ENCODE data around the gene PIAS1. TPM values are rescaled to one million over a fixed set of nuclear protein-coding genes. Genes with fewer than 3 reads are reported as not detected.
"Not testable (repeated sequence)": the region's sequence is repeated elsewhere in the genome, so short reads cannot be mapped to it uniquely, and the experiment has no call there.

Gene PIAS1
- total RNA-seq, 1 donor from 2014 or later, result 24.5 TPM

GRCh38 chr15:68229386-68230156 is 175.5 kb downstream of the PIAS1 start, which contains the start of gene CLN6:
CLN6 (minus strand) TSS chr15:68229728; CDS start chr15:68229584, 144 bp downstream.
- DNase-seq (ENCODE audit: extremely low read depth, low read depth, low spot score), result no peak

- no peak for DNase-seq (ENCODE audit: extremely low read depth, low read depth, low spot score)
Observed at GRCh38 chr15:68230157-68231100, 176.3 kb downstream of the PIAS1 start.

GRCh38 chr15:68231102-68231818 is 177.1 kb downstream of the PIAS1 start:
- no peak for DNase-seq (ENCODE audit: extremely low read depth, low read depth, low spot score)

DNA sequence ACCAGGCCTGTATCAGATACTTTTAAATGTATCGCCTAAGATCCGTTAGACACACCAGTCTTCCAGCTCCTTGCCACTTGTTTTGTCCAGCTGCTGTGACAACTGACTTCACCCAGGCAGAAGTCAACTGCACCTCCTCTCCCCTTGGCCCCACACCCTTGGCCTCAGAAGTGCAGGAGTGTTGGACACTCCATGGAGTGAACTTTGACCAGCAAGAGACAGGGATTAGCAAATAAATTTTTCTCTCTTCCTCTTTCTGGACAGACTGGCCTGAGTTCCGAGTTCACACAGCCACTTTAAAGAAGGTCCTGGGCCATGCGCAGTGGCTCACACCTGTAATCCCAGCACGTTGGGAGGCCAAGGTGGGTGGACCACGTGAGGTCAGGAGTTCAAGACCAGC is 178.3 kb downstream of the PIAS1 start:
- no peak for DNase-seq (ENCODE audit: extremely low read depth, low read depth, low spot score)

GRCh38 chr15:68232937-68233336 is 178.8 kb downstream of the PIAS1 start:
- DNase-seq (ENCODE audit: extremely low read depth, low read depth, low spot score), result no peak

DNA sequence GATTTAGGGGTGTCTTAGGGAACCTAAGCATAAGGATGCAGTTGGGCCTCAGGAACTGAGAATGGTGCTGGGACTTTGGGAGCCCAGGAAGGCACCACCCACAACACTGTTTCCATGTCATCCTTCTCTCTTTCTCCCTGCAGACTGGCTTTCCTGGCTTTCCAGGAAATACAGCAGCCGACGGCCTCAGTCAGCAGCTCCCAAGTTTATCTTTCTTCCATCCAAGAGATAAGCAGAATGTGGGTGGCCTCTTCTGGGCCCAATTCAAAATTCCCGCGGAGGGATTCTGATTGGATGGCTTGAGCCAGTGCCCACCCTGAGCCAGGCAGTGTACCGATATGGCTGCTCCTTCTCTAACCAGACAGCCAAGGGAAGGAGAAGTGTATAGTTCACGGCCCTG is 179.9 kb downstream of the PIAS1 start:
- DNase-seq (ENCODE audit: extremely low read depth, low read depth, low spot score), result no peak

GRCh38 chr15:68234520-68234919 is 180.4 kb downstream of the PIAS1 start:
- DNase-seq (ENCODE audit: extremely low read depth, low read depth, low spot score), result not testable (repeated sequence)

DNA sequence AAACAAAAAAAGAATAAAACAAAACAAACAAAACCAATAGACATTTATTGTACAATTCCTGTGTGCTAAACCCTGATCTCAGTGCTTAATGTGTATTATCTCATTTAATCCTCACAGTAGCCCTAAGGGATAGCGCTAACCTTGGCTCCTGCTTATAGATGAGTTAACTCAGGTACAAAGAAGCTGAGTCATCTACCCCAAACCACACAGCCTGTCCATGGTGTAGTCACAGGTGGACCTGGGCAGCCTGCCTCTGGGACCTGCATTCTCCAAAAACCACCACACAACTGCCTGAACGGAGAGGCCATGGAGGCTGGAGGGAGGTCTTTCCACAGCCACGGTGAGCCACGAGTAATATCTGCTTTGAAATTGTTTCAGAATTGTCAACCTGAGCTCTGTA is 180.9 kb downstream of the PIAS1 start:
- no peak for DNase-seq (ENCODE audit: extremely low read depth, low read depth, low spot score)

GRCh38 chr15:68239025-68239424 is 184.9 kb downstream of the PIAS1 start:
- DNase-seq (ENCODE audit: extremely low read depth, low read depth, low spot score), result no peak

GRCh38 chr15:68241088-68241935 is 187.2 kb downstream of the PIAS1 start:
- DNase-seq (ENCODE audit: extremely low read depth, low read depth, low spot score), result no peak

Other genes starting within 250 kb of the PIAS1 start
- 0.19 TPM in 1 of 2 replicates, not detected in the other for gene SKOR1, start 228.8 kb upstream of the PIAS1 start, total RNA-seq
- not detected in 2 replicates for gene RNU6-1, start 214.3 kb upstream of the PIAS1 start, total RNA-seq
- gene CALML4, start 151.0 kb downstream of the PIAS1 start, total RNA-seq, result 6.3 and 7.2 TPM in 2 replicates
- 20.2 and 26.3 TPM in 2 replicates for gene CLN6, start 175.4 kb downstream of the PIAS1 start, total RNA-seq
- 29.5 and 37.2 TPM in 2 replicates for gene FEM1B, start 223.4 kb downstream of the PIAS1 start, total RNA-seq

All from glomerular endothelial cell (primary cell).